NCI-H1105 (cell line): Measurements from ENCODE around the gene ANGEL1.

Experiments
- DNase-seq: peaks from one replicate; lab custom pipeline; 2025; lab: John Stamatoyannopoulos, UW

ANGEL1 gene

DNA sequence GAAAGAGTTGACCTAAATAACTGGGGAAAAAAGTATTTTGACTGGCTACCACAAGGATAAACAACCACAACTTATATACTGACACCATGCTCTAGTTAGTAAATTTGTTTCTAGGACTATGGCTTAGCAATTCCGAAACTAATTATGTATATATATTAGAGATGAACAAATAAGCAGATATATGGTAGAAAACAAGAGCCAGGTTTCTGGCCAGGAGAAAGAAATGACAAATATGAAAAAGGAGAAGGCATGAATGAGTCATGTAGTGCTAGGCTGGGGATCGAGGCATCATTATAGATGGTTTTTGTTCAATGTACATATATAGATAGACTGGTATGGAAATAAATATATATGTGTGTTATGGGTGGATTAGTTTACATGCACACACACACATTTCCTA is 8.0 kb upstream of the ANGEL1 start:
- no peak for DNase-seq

DNA sequence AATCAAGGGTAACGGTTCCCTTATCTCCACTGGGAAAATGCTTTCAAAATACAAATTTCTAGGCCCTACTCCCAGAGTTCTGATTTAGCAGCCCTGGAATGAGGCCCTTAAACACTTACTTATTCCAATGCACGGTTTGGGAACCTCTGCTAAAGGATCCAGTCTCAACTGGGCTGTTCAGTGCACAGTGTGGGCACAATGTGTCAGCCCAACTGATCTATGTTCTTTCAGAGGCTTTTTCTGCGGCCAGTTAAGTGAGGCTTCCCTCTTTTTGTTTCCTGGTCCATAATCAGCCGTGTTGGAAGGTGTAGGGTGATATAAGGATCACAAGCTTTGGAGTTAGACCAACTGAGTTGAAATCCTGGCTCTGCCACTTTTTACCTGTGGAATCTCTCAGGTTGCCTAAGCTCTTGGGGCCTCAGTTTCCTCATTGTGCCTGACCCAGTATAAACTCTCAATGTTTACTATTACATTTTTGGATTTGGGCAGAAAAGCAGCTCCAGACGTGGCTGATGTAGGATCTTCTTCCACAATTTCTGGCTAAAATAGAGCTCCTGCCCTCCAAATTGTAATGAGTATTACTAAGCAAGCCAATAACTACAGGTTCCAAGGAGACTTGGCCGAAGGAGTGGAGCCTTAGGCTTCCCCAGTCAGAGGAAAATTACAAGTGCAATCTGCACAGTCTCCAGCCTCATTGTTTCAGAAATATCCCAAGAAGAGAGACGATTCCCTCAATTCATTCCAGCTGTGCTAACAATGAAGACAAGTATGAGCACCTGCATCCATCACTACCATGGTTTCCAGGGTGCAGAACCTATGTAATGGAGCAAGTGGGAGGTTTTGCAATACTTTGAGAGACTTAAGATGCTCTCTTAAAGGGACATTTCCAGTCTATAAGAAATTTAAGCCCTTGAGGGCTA is 2.3 kb upstream of the ANGEL1 start:
- no peak for DNase-seq

GRCh38 chr14:76812093-76812421 is 625 bp downstream of the ANGEL1 start:
- no peak for DNase-seq

DNA sequence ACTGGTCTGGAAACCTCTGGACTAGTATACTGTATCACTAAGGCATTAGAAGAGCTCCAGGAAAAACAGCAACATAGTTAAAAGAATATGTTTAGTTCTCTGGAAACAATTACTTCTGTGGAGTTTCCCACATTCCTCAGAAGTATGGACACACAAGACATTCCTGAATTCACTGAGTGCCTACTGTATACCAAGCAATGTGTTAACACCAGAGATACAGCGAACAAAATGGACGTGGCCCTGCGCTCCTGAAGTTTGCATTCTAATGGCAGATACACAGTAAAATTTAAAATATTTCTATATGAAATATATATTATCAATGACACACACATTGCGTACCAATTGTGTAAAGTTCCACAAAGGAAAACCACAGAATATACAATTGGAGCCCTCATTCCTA is 1.1 kb downstream of the ANGEL1 start:
- DNase-seq: no peak

GRCh38 chr14:76810953-76811400 is 1.7 kb downstream of the ANGEL1 start:
- DNase-seq: no peak

GRCh38 chr14:76810525-76810924 is 2.2 kb downstream of the ANGEL1 start:
- DNase-seq: no peak

- no peak for DNase-seq
Measured at GRCh38 chr14:76808990-76809389, 3.7 kb downstream of the ANGEL1 start.

DNA sequence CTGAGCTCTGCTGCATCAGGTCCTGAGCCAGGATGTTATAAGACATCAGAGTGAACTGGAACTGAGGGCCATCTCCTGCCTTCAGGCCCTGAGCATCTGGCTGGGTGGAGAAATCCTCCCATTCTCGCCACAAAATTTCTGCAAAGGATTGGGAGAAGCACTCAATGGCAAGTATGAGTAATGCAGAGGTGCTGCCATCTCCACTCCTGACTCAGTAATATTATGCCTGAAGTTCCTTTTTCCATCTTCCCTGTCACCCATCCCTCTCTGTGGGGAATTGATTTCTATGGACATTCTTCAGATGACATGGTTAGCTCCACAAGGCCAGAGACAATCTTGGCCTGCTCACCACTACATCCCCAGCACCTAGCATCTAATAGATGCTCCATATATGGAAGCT is 4.7 kb downstream of the ANGEL1 start:
- DNase-seq: no peak

- no peak for DNase-seq
Measured at GRCh38 chr14:76806446-76806845, 6.2 kb downstream of the ANGEL1 start.

DNA sequence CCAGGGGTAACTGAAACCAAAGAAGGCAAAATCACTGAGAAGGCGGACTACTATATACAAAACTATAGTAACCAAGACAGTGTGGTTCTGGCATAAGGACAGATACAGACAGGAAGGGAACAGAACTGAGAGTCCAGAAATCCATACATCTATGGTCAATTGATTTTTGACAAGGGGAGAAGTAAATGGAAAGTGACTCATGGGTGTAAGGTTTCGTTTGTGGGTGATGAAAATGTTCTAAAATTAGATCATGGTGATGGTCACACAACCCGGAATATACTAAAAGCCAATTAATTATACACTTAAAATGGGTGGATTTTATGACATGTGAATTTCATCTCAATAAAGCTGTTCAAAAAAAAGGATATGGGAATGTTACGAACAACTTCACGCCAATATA is 18.7 kb downstream of the ANGEL1 start:
- no peak for DNase-seq

- DNase-seq: no peak
Measured at GRCh38 chr14:76793324-76793723, 19.4 kb downstream of the ANGEL1 start.

GRCh38 chr14:76792422-76792821 is 20.3 kb downstream of the ANGEL1 start:
- no peak for DNase-seq

DNA sequence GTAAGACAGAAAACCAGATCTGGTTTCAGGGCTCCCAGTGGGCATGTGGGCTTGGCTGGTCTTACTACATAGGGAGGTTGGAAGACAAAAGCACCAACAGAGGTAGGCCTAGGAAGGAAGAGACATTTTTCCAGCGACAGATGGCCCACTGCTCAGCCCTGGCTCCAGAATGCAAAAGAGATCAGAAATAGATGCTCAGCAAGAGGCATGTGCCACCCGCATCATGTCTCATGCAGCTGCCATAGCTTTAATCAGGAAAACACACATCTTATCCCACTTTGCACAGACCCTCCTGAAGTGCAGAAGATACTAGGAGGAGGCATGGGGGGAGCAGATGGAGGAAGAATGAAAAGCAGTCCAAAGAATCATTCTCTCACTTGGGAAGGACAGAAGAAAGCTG is 26.1 kb downstream of the ANGEL1 start:
- DNase-seq: no peak

DNA sequence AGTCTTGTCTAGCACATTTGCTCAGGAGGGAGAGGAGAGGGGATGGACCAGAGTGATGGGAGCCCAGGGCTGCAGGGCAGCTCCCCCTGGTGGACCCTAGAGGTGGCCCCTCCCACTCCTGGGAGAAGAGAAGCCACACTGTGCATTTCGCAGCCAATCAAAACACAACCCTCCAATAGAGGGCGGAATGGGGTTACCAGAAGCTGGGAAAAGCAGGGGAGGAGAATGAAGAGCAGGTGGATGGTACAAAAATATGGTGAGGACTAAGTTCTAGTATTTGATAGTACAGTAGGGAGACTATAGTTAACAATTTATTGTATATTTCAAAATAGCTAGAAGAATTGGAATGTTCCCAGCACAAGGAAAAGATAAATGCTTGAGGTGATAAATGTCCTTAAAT is 27.8 kb downstream of the ANGEL1 start:
- DNase-seq: peak; percentile 50

- DNase-seq: no peak
Measured at GRCh38 chr14:76784266-76784874, 28.3 kb downstream of the ANGEL1 start.

DNA sequence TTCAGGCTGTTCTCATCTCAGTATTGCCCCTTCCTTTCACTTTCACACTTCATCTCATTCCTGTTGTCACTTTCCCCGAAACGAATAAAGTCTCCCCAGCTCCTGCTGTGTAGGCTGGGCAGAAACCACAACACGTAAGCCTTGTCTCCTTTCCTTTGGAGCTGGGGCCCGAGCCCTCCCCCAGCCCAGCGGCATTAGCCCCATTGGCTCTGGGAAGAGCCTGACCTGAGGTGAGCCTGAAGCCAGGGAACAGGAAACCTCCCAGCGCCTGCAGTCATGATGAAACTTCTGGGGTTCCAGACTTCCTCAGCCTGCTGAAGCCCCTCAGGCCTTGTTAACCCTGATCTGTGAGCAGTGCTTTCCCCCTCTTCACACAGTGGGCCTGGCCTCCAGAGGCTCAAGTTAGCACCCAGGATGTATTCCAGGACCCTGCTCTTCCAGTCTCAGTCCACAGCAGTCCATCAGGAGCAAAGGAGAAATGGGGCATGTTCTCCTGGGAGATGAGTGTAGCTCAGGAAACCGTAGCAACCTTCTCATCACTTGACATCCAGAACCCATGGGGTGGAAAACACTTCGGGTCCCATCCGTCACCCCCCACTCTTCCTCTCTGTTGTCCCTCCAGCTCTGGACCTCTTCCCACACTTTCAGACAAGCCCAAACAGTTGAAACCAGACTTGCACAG is 29.7 kb downstream of the ANGEL1 start:
- no peak for DNase-seq

- DNase-seq: no peak
Measured at GRCh38 chr14:76782115-76782884, 30.4 kb downstream of the ANGEL1 start.

DNA sequence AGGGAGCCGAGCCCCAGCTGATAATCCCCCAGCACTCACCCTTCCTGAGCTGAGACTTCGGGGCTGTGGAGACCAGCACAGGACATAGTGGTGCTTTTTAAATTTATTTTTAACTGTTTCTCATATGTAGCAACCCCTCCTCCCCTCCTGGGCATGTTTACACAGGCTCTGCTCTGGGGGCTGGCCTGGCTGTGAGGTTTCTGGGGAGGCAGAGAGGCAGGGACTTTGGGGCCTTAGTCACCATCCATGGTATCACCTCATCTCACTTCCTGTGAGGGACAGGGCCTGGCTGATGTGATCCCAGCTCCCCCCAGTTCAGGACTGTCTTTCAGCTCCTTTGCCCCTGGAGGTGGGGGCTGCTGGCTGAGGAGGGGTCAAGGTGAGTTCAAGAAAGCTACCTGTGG is 31.0 kb downstream of the ANGEL1 start:
- no peak for DNase-seq

GRCh38 chr14:76780875-76781647 is 31.6 kb downstream of the ANGEL1 start:
- DNase-seq: no peak

- DNase-seq: no peak
Measured at GRCh38 chr14:76780360-76780759, 32.3 kb downstream of the ANGEL1 start.

DNA sequence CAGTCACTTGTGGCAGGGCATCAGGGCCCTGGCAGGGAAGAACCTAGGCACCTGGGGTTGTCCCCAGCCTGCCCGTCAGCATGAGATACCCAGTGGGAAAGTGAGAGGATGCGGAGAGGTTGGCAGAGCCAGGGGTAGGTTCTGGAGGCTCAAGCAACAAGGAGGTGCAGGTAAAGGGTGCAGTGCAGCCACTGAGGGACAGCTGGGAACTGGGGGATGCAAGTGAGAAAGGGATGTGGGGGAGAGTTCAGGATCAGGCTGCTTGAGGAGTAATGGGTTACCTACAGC is 32.7 kb downstream of the ANGEL1 start:
- no peak for DNase-seq
